ENCODE measurements around the gene A4GALT.

GRCh38 chr22:42702675-42703074 lies 18.0 kb downstream of the A4GALT start:
- no peak for TF ChIP-seq EZH2 (IDR thresholded peaks at IDR 0.05; ENCODE audit: borderline replicate concordance, low read length)
- TF ChIP-seq CTCF (conservative IDR thresholded peaks at IDR 0.05 in 1 of 2, IDR thresholded peaks at IDR 0.05 in 1 of 2; ENCODE audit: extremely low read depth in 1 of 2, insufficient read depth in 1 of 2, low read depth in 1 of 2, low read length in 2 of 2), result no peak
